Stromal cell of bone marrow (primary cell): Measurements from ENCODE around the gene TAS2R40.
"Not testable (repeated sequence)": the region's sequence is repeated elsewhere in the genome, so short reads cannot be mapped to it uniquely, and the experiment has no call there.

Experiments
- DNase-seq: peaks from one replicate; pipeline ENCODE4 v3.0.0-alpha.2; 2012; ENCODE audit warnings: low read depth

The TAS2R40 gene

DNA sequence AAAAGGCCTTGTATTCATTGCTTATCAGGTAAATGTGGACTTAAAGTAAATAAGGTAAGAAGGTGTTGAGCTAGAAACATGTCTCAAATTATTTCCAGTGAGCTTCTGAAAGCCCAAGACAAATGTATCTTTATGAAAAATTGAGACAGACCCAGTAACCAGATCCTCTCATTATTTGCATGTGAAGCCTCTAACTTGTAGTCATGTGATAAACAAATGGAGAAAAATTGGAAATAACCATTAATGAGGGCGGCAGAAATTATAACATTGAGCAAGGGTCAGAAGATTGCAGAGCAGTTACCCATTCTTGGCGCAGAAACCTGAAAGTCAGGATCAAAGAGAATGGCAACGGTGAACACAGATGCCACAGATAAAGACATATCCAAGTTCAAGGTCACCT lies at the start of gene TAS2R40:
Gene TAS2R40 (plus strand): TSS at position 301 of the 400 bp plus-strand sequence. CDS start 42 bp downstream, at position 343.
- DNase-seq = no peak

DNA sequence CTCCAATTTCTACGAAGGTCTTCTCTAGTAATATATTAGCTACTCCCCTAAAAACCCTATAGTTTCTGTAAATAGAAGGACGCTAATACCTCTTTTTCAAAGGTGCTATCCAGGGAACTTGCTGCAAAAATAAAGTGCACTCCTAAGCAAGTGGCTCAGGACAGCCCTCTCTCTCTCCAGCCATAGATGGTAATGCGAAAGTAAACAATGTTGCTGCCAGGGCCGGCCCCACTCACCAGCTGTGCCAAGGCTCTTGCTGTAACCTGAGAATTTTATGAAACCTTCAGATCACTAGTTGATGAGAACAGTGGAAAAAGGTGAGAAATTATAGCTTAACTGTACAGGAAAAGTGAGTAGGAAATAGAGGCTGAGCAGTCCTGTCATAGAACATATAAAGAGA lies 49.5 kb upstream of the TAS2R40 start:
- DNase-seq = peak; percentile 13

DNA sequence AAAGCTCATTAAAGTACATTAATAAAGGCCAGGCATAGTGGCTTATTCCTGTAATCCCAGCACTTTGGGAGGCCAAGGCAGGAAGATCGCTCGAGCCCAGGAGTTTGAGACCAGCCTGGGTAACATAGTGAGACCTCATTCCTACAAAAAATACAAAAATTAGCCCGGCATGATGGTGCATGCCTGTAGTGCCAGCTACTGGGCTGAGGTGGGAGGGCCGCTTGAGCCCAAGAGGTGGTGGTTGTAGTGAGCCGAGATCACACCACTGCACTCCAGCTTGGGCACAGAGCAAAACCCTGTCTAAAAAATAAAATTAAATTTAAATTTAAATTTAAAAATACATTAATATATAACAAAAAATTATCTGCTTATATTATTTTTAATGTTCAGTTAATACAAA lies 45.7 kb upstream of the TAS2R40 start:
- DNase-seq = no peak

DNA sequence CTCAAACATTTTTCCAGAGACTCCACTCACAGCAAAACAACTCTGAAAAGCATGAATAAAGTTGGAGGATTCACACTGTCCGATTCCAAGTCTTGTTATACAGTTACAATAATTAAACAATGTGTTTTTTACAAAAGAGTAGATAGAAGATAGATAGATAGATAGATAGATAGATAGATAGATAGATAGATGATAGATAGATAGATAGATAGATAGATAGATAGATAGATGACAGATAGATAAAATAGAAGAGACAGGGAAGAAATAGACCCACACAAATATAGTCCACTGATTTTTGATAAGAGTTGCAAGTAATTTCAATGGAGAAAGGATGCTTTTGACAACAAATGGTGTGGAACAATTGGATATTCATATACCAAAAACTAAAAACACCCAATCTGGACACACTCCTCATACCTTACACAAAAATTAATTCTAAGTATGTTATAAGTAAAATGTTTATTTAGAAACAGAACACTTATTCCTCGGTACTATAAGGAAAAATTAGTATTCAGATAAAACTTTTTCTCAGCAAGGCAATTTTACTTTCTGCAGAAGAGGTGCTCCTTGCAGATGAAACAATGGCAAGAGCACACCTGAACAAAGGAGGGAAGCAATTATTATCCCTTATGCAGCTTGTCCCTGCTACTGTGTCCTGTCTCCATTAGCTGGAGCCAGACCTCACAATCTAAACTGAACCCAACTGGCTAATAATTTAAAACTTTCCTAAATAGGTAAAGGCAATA lies 44.3 kb upstream of the TAS2R40 start:
- DNase-seq = no peak

DNA sequence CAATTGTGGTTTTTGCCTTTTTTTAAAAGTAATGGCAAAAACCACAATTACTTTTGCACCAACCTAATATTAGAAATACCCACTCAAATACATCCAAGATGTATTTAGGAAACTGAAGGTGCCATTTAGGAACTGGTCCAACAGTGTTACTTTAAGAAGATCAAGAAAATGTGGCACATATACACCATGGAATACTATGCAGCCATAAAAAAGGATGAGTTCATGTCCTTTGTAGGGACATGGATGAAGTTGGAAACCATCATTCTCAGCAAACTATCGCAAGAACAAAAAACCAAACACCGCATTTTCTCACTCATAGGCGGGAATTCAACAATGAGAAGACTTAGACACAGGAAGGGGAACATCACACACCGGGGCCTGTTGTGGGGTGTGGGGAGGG lies 41.1 kb upstream of the TAS2R40 start:
- DNase-seq = not testable (repeated sequence)

DNA sequence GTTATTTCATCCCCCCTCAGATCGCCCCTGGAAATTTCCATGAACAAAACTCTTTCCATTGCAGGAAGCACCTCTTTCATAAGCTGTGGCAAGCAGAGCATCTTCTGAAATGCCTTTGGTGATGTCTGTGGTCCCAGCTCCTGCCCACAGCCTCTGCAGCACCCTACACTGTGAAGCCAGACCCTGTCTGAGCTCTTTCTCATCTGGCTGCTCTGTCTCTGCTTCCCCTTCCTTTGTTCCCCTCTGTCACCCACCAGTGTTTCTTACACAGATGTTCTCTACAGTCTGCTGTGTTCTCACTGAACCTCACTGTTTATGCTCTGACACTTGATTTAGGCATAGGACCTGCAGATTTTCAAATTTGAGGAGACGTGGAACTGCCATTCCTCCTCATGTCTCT lies 40.5 kb upstream of the TAS2R40 start:
- no peak for DNase-seq

DNA sequence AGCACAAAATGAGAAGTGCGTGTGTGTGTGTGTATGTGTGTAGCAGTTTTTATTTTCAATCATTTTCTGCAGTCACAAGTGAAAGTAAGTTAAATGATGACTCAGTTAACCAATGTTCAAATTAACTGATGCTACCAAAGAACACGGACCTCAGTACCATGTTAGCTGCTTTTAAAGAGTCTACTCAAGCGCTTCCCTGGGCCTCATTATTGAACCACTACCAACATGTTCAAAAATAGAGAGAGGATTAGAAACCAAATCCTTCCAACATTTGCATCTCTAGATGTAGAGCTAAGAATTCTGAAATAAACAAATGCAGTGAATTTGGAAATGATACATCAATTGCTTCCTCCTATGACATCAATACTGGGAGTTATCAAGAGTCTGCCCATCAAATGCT lies 38.8 kb upstream of the TAS2R40 start, which contains the start of gene TAS2R39:
Gene TAS2R39 (plus strand): TSS at position 396 of the 400 bp plus-strand sequence. CDS start 0 bp downstream, at position 396.
- no peak for DNase-seq

DNA sequence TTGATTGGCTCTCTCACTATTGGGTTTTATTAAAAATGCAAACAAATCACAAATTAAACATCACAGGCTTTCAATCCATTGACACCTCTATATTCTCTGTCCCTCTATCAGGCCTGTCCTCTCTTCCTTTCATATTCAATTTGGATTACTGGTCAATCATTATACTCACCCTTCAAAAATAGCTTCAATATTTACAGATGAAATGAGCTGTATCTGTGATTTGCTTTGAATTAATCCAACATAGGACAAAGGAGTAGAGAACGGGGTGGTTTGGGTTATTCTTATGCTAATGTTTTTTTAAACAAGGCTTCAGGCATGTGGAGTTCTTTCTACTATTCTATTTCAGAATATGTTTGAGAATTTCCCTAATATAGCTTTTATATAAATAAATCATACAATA lies 36.3 kb upstream of the TAS2R40 start:
- no peak for DNase-seq

DNA sequence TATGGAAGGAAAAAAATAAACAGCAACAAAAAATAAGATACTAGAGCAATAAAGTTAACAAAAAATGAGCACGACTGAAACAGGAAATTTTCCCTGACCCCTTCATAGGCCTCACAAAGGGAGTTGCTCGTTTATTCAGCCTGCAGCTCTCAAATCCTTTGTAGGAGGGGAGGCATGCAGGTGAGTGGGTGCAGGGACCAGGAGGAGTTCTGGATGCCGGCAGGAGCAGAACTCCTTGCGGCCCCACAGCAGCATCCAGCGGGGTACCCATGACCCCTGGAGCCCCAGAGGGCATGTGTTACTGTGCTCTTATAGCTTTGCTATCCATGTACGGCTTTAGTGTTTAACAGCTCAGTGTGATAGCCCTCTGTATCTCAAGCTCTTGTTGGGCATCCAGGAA lies 32.8 kb upstream of the TAS2R40 start:
- no peak for DNase-seq

DNA sequence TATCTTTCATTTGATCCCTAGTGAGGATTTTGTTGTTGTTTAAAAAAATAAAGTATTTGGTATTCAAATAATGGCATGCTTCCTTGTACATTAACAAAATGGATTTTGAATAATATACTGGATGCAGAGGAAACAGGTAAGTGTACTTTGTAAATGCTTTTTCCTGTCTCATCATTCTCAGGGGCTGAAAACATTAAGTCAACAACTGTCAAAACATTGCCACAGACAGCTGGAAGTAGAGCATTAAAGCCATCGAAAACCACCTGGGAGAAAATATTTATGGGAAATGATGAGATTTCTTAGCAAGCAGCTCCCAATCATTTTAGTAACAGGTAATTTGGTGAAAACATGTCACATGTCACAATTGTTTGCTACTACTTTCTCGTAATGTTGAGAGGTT lies 28.0 kb upstream of the TAS2R40 start:
- no peak for DNase-seq

DNA sequence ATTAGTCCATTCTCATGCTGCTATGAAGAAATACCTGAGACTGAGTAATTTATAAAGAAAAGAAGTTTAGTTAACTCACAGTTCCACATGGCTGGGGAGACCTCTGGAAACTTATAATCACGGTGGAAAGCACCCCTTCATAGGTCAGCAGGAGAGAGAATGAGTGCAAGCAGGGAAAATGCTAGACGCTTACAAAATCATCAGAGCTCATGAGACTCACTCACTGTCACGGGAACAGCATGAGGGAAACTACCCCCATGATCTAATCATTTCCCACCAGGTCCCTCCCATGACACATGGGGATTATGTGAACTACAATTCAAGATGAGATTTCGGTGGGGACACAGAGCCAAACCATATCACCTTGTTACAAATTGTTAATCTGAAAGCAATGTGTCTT lies 22.8 kb upstream of the TAS2R40 start:
- no peak for DNase-seq

DNA sequence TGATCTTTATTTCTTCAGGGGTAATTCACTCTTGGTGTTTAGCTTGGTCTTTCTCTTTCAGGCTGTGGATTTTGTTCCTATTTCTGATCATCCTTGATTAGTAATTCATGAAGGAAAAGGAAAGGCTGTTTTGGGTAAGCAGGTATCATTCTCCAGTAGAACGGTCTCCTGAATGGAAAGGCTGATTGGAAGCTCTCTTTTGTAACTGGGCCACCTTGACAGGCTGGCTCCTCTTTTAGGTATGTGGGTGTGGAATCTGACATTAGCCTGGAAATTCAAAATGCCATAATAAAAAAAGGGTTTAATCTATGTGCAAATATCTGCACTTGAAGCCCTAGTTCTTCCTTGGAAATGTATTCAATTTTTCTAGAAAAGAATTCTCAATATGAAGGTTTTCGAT lies 19.7 kb upstream of the TAS2R40 start:
- DNase-seq = no peak

DNA sequence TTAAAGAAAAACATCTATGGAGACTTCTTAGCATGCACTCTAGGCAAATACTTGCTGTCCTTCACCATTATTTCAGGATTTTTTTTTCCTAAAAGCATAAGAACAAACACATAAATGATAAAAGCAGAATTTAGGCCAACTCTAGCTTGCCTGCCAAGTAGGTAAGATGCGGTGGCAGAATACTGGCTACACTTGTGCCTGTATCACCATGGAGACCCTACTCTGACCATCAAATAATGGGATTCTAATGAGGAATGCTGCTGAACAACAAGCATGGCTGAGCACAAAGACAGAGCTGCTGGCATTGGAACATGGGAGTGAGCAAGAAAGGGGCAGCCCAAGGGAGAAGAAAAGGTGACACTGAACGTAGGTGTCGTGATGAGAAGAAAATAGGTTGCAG lies 18.5 kb upstream of the TAS2R40 start:
- DNase-seq = no peak

DNA sequence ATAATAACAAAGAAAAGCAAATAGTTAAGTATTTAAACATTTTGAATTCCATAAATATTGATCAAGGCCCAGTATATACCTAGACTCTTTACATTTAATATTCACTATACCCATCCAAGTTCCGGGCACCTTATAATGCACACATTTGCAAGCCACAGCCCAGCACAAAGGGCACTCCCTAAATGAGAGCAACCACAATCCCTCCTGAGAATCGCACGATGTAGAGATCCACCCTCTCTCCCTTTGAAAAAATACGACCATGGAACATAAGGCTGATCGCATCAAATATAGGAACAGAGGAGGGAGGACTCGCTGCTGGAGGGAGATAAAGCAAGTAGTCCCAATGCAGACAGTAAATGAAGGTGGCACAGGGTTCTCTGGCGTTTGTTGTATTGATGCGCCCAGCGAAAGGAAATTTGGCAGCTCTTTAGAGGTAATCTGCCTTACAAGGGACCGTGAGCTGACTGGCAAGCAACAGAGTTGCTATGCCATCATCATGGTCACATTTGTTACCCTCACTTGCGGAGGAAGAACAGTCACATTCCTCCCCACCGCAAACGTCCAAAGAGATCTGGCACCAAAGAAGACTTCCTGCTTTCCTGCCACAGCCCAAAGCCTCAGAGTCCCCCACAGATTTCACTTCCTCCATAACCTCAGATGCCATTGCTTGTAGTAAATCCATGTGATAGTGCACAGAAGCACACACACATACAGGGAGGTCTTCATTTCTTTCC lies 16.1 kb upstream of the TAS2R40 start:
- no peak for DNase-seq

DNA sequence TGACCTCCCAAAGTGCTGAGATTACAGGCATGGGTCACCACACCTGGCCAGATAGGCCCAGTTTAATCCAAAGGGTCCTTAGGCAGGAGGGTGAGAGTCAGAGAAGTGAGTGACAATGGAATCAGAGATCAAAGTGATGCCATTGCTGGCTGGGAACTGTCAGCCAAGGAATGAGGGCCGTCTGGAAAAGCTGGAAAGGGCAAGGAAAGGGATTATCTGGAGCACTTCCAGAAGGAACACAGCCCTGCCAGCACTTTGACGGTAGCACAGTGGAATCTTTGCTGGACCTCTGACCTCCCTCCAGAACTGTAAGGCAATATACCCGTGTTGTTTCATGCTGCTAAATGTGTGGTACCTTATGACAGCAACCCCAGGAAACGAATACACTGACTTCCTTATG lies 11.3 kb upstream of the TAS2R40 start:
- DNase-seq = no peak

DNA sequence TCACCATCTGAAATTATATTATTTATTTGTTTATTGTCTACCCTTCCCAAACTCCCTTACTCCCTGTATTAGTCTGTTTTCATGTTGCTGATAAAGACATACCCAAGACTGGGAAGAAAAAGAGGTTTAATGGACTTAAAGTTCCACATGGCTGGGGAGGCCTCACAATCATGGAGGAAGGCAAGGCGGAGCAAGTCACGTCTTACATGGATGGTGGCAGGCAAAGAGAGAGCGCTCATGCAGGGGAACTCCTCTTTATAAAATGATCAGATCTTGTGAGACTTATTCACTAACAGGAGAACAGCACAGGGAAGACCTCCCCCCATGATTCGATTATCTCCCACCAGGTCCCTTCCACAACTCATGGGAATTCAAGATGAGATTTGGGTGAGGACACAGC lies 8.4 kb upstream of the TAS2R40 start:
- DNase-seq = not testable (repeated sequence)

DNA sequence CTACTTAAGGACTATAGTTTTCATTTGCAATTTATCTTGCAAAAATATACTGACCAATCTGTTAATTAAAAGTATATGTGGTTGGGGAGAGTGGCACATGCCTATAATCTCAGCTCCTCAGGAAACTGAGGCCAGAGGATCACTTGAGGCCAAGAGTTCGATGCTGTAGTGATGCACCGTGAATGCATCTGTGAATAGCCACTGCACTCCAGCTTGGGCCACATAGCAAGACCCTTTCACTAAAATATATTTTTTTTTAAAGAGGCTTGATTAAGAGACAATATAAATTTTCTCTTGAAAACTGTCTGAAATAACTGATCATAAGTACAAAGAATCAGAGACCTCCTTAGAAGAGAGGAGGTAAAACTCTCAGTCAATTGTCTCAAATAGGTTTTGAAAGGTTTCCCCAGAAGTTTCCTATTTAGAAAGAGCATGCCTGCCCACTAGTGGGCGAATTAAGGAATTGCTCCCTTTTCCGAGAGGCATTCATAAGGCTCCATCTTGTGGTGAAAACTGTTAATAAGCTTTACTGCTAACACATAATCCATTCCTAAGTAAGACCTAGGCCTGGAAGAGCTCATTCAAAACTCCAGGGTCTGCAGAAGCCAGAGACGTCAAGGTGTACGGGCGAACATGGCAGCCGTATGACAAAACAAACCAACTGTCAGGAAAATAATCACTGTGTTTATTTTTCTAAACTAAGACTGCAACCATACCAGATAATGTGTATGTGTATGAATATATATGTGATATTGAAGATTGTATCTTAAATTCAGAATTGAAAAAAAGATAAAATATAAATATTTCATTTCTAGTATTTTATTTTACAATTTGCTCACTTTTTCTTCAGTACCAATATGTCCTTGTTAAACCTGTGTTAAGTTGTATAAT lies 6.8 kb upstream of the TAS2R40 start:
- DNase-seq = peak; percentile 65

DNA sequence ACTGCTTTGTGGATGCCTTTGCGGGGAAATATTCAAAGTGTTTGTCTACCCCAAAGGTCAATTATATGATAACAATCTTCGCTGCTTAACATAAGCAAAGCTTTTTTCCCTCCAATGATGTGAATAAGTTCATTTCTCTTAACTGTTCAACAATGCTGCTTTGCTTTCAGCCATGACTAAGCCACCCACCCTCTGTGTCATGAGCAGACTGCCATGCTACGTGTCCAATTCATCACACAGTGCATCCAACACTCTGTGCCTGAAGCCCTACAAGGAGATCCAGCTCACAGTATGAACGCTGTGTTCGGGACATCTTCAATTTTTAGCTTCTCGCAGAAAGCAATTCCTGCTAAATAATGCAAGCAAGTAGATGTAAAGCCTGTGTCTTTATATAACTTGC lies 5.7 kb upstream of the TAS2R40 start:
- peak; percentile 31 for DNase-seq

DNA sequence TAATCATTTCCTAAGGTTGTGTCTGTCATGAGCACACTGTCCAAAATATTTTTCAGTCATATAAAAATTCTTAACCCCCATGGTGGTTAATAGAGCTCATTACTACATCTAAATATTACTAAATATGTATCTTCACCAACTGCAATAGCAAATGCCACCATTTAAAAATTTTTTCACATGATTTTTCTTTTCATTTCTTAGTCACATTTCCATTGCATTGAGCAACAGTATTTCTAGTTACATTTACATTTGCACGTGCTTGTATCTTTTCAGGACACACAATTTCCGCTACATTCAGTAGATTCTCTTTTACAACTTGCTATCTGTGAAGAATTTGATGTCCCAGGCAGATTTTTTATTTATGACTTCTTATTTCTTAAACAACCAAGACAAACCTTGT lies 5.2 kb upstream of the TAS2R40 start:
- no peak for DNase-seq

DNA sequence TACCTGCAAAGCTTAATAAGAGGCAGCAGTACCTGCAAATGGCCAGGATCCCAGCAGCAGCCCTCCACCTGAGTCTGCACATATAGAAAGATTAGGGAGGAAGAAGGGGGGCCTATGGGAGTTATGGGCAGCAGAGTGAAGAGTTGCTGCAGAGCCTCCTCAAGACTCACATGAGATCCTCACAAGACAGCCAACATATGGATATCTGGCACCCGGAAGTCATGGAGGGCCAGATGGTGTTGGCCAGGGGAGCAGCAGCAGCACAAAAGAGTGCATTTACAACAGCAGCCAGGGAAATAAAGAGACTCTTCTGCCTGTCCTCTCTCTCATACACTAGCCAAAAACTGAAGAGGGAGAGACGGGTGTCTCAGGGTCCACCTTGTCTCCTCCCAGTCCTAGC lies 4.0 kb upstream of the TAS2R40 start:
- DNase-seq = no peak

DNA sequence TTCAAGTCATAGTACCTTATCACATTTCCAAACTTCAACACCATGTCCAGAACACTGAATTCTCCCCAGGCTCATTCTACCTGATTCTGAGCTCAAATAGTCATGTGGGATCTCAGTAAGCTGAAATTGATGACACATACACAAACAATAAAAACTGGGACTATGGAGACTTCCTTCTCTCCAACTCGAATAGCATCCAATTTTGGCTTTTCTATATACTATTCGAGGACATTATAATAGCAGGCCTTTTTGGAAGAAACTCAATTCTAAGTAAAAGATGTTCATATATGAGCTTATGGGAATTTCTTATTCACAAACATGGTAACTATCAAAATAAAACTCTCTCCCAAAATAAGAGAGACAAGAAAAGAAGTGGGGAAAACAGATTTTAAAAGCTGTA lies 551 bp upstream of the TAS2R40 start:
- no peak for DNase-seq

DNA sequence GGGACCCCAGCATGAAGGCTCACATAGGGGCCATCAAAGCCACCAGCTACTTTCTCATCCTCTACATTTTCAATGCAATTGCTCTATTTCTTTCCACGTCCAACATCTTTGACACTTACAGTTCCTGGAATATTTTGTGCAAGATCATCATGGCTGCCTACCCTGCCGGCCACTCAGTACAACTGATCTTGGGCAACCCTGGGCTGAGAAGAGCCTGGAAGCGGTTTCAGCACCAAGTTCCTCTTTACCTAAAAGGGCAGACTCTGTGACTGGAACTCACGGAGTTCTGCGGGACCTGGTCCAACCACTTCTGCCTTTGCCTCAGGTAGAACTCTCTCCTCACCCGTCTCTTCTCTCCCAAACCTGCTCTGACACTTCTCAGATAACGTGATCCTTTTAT lies 945 bp downstream of the TAS2R40 start:
- DNase-seq = no peak

DNA sequence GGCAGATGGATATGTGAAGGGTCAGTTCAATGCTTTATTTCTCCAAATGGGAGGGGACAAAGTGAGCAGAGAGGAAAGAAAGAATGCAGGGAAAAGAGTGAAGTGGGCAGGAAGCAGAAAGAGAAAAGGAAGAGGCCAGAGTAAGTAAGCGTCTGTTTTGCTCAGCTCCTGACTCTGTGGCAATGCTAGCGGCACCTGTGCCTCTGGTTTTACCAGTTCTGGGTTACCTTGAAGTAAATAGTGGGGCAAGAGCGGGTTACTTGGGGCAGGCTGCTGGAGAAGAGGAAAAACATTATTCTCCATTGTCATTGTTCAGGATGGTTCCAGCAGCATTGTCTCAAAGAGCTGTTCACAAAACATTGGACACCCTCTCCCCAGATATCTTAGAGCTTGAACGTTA lies 1.9 kb downstream of the TAS2R40 start:
- no peak for DNase-seq
